HG03159 (cell line): Measurements from ENCODE around the gene C4BPA.

Source experiments
- ATAC-seq: cut with Tn5 transposase; IDR thresholded peaks from one replicate; pipeline ENCODE4 v1.9.1; 2021; ENCODE audit warnings: mild to moderate bottlenecking, moderate library complexity; ENCODE audit not compliant: unreplicated experiment

C4BPA gene

GRCh38 chr1:207077012-207077411, 27.0 kb upstream of the C4BPA start:
- no peak for ATAC-seq

GRCh38 chr1:207077470-207078377, 26.3 kb upstream of the C4BPA start:
- no peak for ATAC-seq

GRCh38 chr1:207078578-207079132, 25.4 kb upstream of the C4BPA start:
- no peak for ATAC-seq

- no peak for ATAC-seq
These were observed 24.3 kb upstream of the C4BPA start for GRCh38 chr1:207079706-207080241.

- no peak for ATAC-seq
These were observed 22.9 kb upstream of the C4BPA start for GRCh38 chr1:207081088-207081487.

GRCh38 chr1:207081806-207082205, 22.2 kb upstream of the C4BPA start:
- ATAC-seq, result no peak

- ATAC-seq, result no peak
These were observed 19.8 kb upstream of the C4BPA start for GRCh38 chr1:207084232-207084631.

- peak; percentile 69 for ATAC-seq
These were observed 19.3 kb upstream of the C4BPA start for GRCh38 chr1:207084701-207085180.

GRCh38 chr1:207085887-207086286, 18.1 kb upstream of the C4BPA start:
- ATAC-seq, result no peak

- ATAC-seq, result no peak
These were observed 15.9 kb upstream of the C4BPA start for GRCh38 chr1:207088161-207088560.

- peak; percentile 55 for ATAC-seq
These were observed 15.1 kb upstream of the C4BPA start, which contains the start of gene C4BPB for GRCh38 chr1:207088701-207089626. TSS of gene C4BPB (plus strand) at chr1:207088860. CDS start at chr1:207089532, 672 bp downstream.

- peak; percentile 28 for ATAC-seq
These were observed 14.2 kb upstream of the C4BPA start for GRCh38 chr1:207089627-207090355.

- ATAC-seq, result no peak
These were observed 12.7 kb upstream of the C4BPA start for GRCh38 chr1:207091200-207091908.

GRCh38 chr1:207093944-207094343, 10.1 kb upstream of the C4BPA start:
- ATAC-seq, result no peak

- ATAC-seq, result peak; percentile 72
These were observed 6.1 kb upstream of the C4BPA start for GRCh38 chr1:207097871-207098324.

GRCh38 chr1:207101720-207102119, 2.3 kb upstream of the C4BPA start:
- no peak for ATAC-seq

- no peak for ATAC-seq
These were observed 1.9 kb upstream of the C4BPA start for GRCh38 chr1:207102146-207102545.

GRCh38 chr1:207102659-207103058, 1.4 kb upstream of the C4BPA start:
- ATAC-seq, result no peak

GRCh38 chr1:207109004-207109403, 5.0 kb downstream of the C4BPA start:
- no peak for ATAC-seq
